HG02943 (cell line): ENCODE results near the gene PDIA2.

Experiments
- ATAC-seq: cut with Tn5 transposase; IDR thresholded peaks from one replicate; pipeline ENCODE4 v1.9.1; 2021; ENCODE audit warnings: mild to moderate bottlenecking, low read depth, moderate library complexity; ENCODE audit not compliant: unreplicated experiment

Gene PDIA2

GRCh38 chr16:296276-296675 is 13.3 kb downstream of the PDIA2 start:
- no peak for ATAC-seq

- no peak for ATAC-seq
Measured at GRCh38 chr16:296806-297510, 14.0 kb downstream of the PDIA2 start.

DNA sequence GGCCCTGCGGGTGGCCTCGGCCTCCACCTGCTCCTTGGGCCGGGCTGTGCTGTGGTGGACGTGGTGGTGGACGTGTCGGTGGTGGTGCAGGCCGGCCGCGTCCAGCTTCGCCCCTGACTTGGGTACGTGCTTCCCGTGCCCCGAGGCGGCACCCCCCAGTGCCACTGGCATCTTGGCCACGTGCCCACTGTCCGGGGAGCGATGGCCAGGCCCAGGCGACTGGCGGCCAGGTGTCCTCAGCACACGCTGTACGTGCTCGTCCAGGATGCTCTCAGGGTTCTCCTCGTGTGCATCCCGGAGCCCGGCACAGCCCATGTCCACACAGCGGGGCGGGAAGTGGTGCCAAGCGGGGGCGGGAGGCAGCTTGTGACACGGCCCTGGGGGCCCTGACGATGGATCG is 14.9 kb downstream of the PDIA2 start:
- no peak for ATAC-seq

DNA sequence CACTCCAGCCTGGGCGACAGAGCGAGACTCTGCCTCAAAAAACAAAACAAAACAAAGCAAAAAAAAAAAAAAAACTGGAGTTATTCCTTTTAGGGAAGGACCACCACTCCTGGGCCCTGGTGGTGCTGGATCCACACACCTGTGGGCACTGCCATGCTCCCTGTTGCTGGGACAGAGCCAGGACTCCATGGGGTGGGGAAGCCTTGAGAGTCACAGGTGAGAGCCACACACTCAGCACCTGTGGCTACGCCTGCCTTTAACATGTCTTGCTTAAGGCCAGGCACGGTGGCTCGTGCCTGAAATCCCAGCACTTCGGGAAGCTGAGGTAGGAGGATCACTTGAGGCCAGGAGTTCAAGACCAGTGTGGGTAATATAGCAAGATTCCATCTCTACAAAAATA is 18.3 kb downstream of the PDIA2 start:
- ATAC-seq: no peak

- no peak for ATAC-seq
Measured at GRCh38 chr16:301950-302349, 19.0 kb downstream of the PDIA2 start.

DNA sequence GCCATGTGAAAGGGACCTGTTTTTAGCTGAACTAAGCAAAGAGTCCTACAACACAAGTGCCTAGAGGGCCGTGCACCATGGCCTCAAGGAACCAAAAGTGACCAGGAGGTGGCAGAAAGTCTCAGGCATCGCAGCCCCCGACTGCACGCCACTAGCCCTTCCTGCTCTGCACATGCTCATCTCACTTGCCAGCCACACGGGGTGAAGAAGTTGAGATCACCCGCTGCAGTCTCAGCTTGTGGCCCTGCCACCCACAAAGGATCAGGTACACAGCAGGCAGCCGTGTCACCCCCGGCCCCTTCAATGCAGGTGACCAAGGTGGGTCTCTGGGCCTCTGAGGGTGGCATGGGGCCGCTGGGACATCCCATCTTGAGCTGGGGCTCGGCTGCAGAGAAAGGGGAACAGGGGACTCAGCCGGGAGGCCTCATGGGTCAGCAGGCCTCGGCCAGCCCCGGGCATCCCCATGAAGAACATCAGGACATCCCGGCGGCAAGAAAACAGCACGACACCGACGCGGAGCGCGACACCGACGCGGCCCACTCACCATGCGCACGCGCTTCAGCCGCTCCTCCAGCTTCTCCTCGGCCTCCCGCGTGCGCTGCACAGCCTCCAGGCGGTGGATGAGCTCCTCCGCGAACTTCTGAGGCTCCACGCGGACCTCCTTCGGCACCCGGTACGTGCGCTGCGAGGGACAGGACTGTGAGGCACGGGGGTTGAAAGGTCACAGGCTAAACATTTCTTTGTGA is 21.0 kb downstream of the PDIA2 start:
- no peak for ATAC-seq

DNA sequence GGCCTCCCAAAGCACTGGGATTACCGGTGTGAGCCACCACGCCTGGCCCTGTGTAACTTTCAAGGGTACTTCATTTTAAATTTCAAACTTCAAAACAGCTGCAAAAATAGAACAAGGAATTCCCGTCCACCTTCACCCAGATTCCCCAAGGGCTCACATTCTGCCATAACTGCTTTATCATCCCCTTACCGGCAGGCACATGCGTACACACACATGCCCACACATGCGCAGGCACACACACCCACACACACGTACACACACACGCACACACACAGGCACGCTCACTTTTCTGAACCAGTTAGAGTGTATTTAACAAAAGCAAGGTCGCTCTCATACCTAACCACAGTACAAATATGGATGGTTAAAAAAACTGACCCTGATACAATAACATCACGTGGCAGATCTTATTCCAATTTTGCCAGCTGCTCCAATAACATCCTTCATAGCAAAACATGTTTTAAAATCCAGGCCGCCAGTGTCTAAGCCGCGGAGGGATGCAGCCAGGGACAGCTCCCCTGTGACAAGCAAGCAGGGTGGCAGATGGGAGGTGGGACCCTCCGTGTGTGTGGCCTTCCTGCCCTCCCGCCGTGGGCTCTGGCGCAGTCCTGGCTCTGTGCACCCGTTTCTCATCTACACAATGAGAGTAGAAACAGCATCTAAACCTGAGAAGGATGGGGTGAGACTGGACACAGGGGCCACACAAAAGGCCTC is 23.1 kb downstream of the PDIA2 start:
- ATAC-seq: no peak

- ATAC-seq: no peak
Measured at GRCh38 chr16:306911-307370, 24.0 kb downstream of the PDIA2 start.

- ATAC-seq: no peak
Measured at GRCh38 chr16:307691-308312, 24.8 kb downstream of the PDIA2 start.

DNA sequence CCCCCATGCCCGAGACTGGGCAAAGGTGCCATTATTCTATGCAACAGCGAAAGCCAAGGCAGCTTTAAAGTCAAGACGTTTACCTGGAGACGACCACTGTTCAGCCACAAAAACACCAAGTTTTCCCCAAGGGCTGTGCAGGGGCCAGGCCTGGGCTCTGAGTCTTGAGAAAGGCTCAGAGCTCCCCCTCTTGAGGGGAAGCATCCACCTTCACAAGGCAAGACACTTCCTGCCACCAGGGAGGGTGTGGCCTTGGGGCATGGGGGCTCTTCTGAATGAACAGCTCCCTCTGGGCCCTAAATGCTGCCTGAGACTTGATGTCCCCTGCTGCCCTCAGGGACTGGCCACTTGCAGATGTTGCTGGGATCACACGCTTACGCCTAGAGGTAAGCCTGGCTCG is 26.5 kb downstream of the PDIA2 start:
- no peak for ATAC-seq

GRCh38 chr16:311725-312124 is 28.8 kb downstream of the PDIA2 start:
- ATAC-seq: no peak

GRCh38 chr16:314351-314750 is 31.4 kb downstream of the PDIA2 start:
- no peak for ATAC-seq

DNA sequence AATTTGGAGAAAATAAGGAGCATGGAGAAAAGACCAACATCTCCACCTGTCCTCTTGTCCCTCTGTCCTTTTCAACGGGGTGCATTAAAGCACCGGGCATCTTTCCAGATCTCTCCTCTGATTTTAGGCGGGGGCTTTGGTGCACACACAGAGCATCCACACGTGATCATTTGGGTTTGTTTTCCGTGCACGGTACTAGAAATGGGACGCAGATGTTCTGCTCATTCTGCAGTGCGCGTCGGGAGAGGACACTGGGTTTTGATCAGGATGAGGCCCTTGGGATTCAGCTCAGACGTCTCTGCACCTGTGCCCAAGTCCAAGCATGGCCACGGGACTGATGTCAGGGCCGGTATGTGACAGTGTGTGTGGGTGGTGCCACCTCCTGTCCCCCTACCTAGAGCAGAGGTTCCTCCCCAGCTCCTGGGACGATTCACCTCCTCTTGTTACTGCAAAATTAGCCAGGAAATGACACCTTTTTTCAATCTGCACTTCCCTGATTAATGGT is 31.9 kb downstream of the PDIA2 start:
- ATAC-seq: no peak

DNA sequence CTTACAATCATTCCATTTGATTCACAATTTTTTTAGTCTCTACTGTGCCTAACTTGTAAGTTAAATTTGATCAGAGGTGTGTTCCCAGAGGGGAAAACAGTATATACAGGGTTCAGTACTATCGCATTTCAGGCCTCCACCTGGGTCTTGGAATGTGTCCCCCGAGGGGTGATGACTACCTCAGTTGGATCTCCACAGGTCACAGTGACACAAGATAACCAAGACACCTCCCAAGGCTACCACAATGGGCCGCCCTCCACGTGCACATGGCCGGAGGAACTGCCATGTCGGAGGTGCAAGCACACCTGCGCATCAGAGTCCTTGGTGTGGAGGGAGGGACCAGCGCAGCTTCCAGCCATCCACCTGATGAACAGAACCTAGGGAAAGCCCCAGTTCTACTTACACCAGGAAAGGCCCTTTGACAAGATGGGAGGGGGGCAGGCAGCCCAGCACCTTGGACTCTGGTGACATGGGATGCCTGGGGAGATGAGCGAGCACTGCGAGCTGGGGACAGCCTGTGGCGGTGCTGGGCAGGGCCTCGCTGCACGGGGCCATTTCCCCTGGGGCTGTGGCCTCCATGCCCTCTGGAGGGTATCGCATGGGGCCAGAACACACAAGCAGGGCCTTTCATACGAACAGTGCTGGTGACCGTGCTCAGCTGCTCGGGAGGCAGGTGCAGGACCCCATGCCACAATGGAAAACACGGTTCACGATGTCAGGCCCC is 33.9 kb downstream of the PDIA2 start:
- ATAC-seq: no peak

DNA sequence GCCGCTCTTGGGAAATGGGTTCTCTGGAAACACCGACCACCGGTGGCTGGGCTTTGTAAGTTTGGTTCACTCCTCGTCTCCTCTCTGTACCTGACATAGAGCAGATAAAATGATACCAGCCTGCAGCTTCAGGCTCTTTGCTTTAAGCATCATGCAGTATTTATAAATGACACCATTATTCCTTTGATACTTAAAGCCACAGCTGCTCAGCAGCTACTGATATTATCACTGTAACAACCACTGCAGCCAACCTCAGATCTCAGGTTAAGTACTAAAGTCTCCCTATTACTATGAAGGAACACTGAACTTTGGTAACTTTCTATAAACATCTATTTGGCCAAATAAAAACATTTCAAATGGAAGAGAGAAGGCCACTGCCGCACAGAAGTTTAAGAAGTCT is 34.6 kb downstream of the PDIA2 start:
- no peak for ATAC-seq

DNA sequence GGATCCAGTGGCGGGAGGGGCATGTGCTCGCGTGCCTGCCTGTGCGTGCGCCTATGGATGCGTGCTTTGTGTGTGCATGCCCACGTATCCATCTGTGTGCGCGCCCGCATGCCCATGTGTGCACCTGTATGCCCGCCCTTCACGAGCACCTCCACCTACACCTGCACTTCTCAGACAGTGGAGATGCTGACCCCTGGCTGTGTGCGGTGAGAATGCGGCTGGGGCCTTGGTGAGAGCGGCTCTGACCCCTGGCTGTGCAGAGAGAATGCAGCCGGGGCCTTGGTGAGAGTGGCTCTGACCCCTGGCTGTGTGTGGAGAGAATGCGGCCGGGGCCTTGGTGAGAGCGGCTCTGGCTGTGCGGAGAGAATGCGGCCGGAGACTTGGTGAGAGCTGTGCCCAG is 35.7 kb downstream of the PDIA2 start:
- no peak for ATAC-seq

DNA sequence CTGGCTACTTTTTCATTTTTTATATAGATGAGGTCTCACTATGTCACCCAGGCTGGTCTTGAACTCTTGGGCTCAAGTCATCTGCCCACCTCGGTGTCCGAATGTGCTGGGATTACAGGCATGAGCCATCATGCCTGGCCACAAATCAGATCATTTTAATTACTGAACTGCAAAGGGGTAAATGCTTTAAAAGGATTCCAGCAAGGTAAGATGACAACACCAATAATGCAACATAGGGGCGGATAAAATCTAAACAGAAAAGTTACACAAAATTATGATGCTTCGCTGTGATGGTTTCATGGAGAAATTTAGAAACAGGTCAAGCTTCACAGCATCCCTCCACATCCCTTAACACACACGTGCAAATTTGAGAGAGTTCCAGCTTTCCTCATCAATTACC is 37.2 kb downstream of the PDIA2 start:
- no peak for ATAC-seq

DNA sequence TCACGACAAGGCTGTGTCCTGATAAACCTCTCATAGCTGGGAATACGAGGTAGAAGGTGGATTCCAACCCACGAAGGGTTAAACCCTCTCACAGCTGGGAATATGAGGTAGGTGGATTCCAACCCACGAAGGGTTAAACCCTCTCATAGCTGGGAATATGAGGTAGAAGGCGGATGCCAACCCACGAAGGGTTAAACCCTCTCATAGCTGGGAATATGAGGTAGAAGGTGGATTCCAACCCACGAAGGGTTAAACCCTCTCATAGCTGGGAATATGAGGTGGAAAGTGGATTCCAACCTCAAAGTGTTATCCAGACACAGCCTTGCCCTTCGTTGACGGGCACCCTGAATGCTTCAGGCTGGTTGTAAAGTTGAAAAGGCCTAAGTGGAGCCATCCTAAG is 38.6 kb downstream of the PDIA2 start:
- ATAC-seq: no peak

- ATAC-seq: no peak
Measured at GRCh38 chr16:322476-323143, 39.6 kb downstream of the PDIA2 start.

GRCh38 chr16:324201-324450 is 41.2 kb downstream of the PDIA2 start:
- ATAC-seq: no peak
